Liver (tissue), 9 donors: ENCODE data around the gene TEX261. TPM values are rescaled to one million over a fixed set of nuclear protein-coding genes. Genes with fewer than 3 reads are reported as not detected.
A peak's percentile ranks its signal among the peaks of the same experiment; 100 is the strongest.

Experiments used
- DNase-seq: peaks from one replicate; pipeline ENCODE4 v3.0.0-alpha.2; 2017; ENCODE audit warnings: low spot score
- H3K27ac ChIP-seq, 2 donors: one replicate each; pipeline ENCODE4 v1.7.0; 2013; ENCODE audit warnings: inconsistent platforms in 2 of 2, low read length in 2 of 2, control low read depth in 1 of 2, low read depth in 1 of 2, mild to moderate bottlenecking in 1 of 2
- H3K27me3 ChIP-seq, 4 donors: one replicate each; pipeline versions ENCODE4 v1.6.1 to v1.7.0; 2013; ENCODE audit warnings: low read length in 3 of 4, inconsistent platforms in 1 of 4, mild to moderate bottlenecking in 1 of 4, moderate library complexity in 1 of 4; ENCODE audit not compliant: control insufficient read depth in 4 of 4, insufficient read depth in 4 of 4
- H3K36me3 ChIP-seq, 4 donors: one replicate each; pipeline versions ENCODE4 v1.6.1 to v1.7.0; 2013; ENCODE audit warnings: low read length in 3 of 4, mild to moderate bottlenecking in 3 of 4, low read depth in 1 of 4, moderate library complexity in 1 of 4; ENCODE audit not compliant: control insufficient read depth in 4 of 4, insufficient read depth in 3 of 4
- H3K4me1 ChIP-seq, 4 donors: one replicate each; pipeline versions ENCODE4 v1.6.1 to v1.7.0; 2013; ENCODE audit warnings: low read length in 3 of 4, mild to moderate bottlenecking in 3 of 4, moderate library complexity in 1 of 4; ENCODE audit not compliant: control insufficient read depth in 4 of 4, insufficient read depth in 4 of 4
- H3K4me3 ChIP-seq, 3 donors: one replicate each; pipeline versions ENCODE4 v1.6.1 to v1.7.0; 2013; ENCODE audit warnings: low read length in 3 of 3, control low read depth in 1 of 3, low read depth in 1 of 3, mild to moderate bottlenecking in 1 of 3
- H3K9ac ChIP-seq, 2 donors: one replicate each; pipeline ENCODE4 v1.7.0; 2013; ENCODE audit warnings: low read length in 2 of 2, mild to moderate bottlenecking in 2 of 2, moderate library complexity in 2 of 2, control low read depth in 1 of 2, low read depth in 1 of 2
- H3K9me3 ChIP-seq, 4 donors: one replicate each; pipeline versions ENCODE4 v1.6.1 to v1.7.0; 2013; ENCODE audit warnings: low read length in 3 of 4; ENCODE audit not compliant: control insufficient read depth in 4 of 4
- ATF3 ChIP-seq: IDR thresholded peaks from 2 replicates; pipeline ENCODE4 v1.6.1; 2016; ENCODE audit warnings: antibody characterized with exemption
- EGR1 ChIP-seq, 2 donors: IDR thresholded peaks; 2 replicates each; pipeline ENCODE4 v1.6.1; 2016 to 2018; ENCODE audit warnings: antibody characterized with exemption in 2 of 2, low read depth in 2 of 2
- FOXA1 ChIP-seq: IDR thresholded peaks from 2 replicates; pipeline ENCODE4 v1.6.1; 2016; ENCODE audit warnings: antibody characterized with exemption
- FOXA2 ChIP-seq: IDR thresholded peaks from 2 replicates; pipeline ENCODE4 v1.6.1; 2016; ENCODE audit warnings: antibody characterized with exemption
- GABPA ChIP-seq, 2 donors: IDR thresholded peaks in 1 of 2; conservative IDR thresholded peaks in 1 of 2; 2 replicates each; pipeline ENCODE4 v1.6.1; 2016; ENCODE audit warnings: antibody characterized with exemption in 2 of 2, mild to moderate bottlenecking in 1 of 2, moderate library complexity in 1 of 2
- HNF4G ChIP-seq: IDR thresholded peaks from 2 replicates; pipeline ENCODE4 v1.6.1; 2016; ENCODE audit warnings: antibody characterized with exemption
- JUND ChIP-seq, 2 donors: IDR thresholded peaks; 2 replicates each; pipeline ENCODE4 v1.6.1; 2016; ENCODE audit warnings: antibody characterized with exemption in 2 of 2
- MAX ChIP-seq: IDR thresholded peaks from 2 replicates; pipeline ENCODE4 v1.6.1; 2016; ENCODE audit warnings: antibody characterized with exemption
- NR2F2 ChIP-seq: IDR thresholded peaks from 2 replicates; pipeline ENCODE4 v1.6.1; 2016; ENCODE audit warnings: antibody characterized with exemption
- RAD21 ChIP-seq, 2 donors: IDR thresholded peaks; 2 replicates each; pipeline ENCODE4 v1.6.1; 2016; ENCODE audit warnings: antibody characterized with exemption in 2 of 2, mild to moderate bottlenecking in 2 of 2
- RXRA ChIP-seq, 2 donors: IDR thresholded peaks; 2 replicates each; pipeline ENCODE4 v1.6.1; 2017 to 2018; ENCODE audit warnings: antibody characterized with exemption in 2 of 2, mild to moderate bottlenecking in 1 of 2
- SP1 ChIP-seq: IDR thresholded peaks from 2 replicates; pipeline ENCODE4 v1.6.1; 2018; ENCODE audit warnings: antibody characterized with exemption, mild to moderate bottlenecking
- TAF1 ChIP-seq: conservative IDR thresholded peaks from 2 replicates; pipeline ENCODE4 v1.6.1; 2016; ENCODE audit warnings: antibody characterized with exemption, mild to moderate bottlenecking
- YY1 ChIP-seq: IDR thresholded peaks from 2 replicates; pipeline ENCODE4 v1.6.1; 2016; ENCODE audit warnings: antibody characterized with exemption, mild to moderate bottlenecking
- WGBS: extraction: QIAGEN DNeasy Blood & Tissue Kit; methylation state at CpG from one replicate; pipeline ENCODE4 v1.1.7; 2013; 5-methylcytosine and 5-hydroxymethylcytosine counted together
- polyA plus RNA-seq, 2 donors: library from polyadenylated mRNA; stranded (reverse) in 1 of 2; unstranded in 1 of 2; fragments of 200-250 nt in 1 of 2; fragments of >200 nt in 1 of 2; fragmentation: Nextera tagmentation in 1 of 2; extraction: Ambion mirVana in 1 of 2; gene quantifications; one replicate each; pipeline versions ENCODE4 v1.2.1 to v1.2.3, GENCODE V29; 2013 to 2015
- total RNA-seq, 2 donors: library from RNA; depleted of rRNA; stranded (reverse); fragments of >200 nt; gene quantifications; one replicate each; pipeline ENCODE4 v1.2.3, GENCODE V29; 2014
- TF ChIP-seq, protein P1 (sequence below): IDR thresholded peaks from 2 replicates; pipeline ENCODE4 v1.6.1; 2016; ENCODE audit warnings: antibody characterized with exemption
- TF ChIP-seq, protein P2 (sequence below): fragments of 150-350 bp; IDR thresholded peaks from 2 replicates; pipeline ENCODE4 v1.5.1; 2017; ENCODE audit warnings: improper control_type of control experiment, low read depth, low read length; ENCODE audit not compliant: missing input control
- TF ChIP-seq, protein P3 (sequence below): IDR thresholded peaks from 2 replicates; pipeline ENCODE4 v1.6.1; 2016; ENCODE audit warnings: antibody characterized with exemption, mild to moderate bottlenecking
- donor health status: healthy.
- donor health status: healthy.
- donor health status: healthy.
- donor health status: healthy.
- donor health status: healthy.

The TEX261 gene
- total and polyA plus RNA-seq, 4 donors: 14.2 to 54.8 (median 24.4) TPM

- TF ChIP-seq, protein P1, sequence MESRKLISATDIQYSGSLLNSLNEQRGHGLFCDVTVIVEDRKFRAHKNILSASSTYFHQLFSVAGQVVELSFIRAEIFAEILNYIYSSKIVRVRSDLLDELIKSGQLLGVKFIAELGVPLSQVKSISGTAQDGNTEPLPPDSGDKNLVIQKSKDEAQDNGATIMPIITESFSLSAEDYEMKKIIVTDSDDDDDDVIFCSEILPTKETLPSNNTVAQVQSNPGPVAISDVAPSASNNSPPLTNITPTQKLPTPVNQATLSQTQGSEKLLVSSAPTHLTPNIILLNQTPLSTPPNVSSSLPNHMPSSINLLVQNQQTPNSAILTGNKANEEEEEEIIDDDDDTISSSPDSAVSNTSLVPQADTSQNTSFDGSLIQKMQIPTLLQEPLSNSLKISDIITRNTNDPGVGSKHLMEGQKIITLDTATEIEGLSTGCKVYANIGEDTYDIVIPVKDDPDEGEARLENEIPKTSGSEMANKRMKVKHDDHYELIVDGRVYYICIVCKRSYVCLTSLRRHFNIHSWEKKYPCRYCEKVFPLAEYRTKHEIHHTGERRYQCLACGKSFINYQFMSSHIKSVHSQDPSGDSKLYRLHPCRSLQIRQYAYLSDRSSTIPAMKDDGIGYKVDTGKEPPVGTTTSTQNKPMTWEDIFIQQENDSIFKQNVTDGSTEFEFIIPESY: no peak
- no peak for TF ChIP-seq NR2F2
- no peak for TF ChIP-seq HNF4G
- TF ChIP-seq TAF1: no peak
- no peak for TF ChIP-seq EGR1 (IDR thresholded peaks at IDR 0.05; ENCODE audit: low read depth in 2 of 2)
- no peak for TF ChIP-seq FOXA1
Measured at GRCh38 chr2:70961648-70961994, 33.1 kb downstream of the TEX261 start (continued).

GRCh38 chr2:70960833-70961647, 33.6 kb downstream of the TEX261 start:
- H3K36me3 ChIP-seq: no peaks in the 10 kb centered on the region
- H3K9ac ChIP-seq: no peak overlapping the region
- peaks cover 0 to 8% (median 5%) of the 10 kb centered on the region in 4 donors for H3K4me1 ChIP-seq
- peaks cover 3 to 11% (median 7%) of the 10 kb centered on the region in 4 donors for H3K27me3 ChIP-seq
- H3K9me3 ChIP-seq: no peaks in the 10 kb centered on the region
- no peak overlapping the region for H3K4me3 ChIP-seq
- TF ChIP-seq RAD21 (IDR thresholded peaks at IDR 0.05) (no peak), FOXA2 (no peak), MAX (no peak), ATF3 (no peak), RXRA (IDR thresholded peaks at IDR 0.05) (no peak), NR2F2 (no peak)
- H3K27ac ChIP-seq: no peak overlapping the region
- WGBS: 73% methylated on average over 14 of the region's 14 CpGs
- DNase-seq: peak; percentile 33

DNA sequence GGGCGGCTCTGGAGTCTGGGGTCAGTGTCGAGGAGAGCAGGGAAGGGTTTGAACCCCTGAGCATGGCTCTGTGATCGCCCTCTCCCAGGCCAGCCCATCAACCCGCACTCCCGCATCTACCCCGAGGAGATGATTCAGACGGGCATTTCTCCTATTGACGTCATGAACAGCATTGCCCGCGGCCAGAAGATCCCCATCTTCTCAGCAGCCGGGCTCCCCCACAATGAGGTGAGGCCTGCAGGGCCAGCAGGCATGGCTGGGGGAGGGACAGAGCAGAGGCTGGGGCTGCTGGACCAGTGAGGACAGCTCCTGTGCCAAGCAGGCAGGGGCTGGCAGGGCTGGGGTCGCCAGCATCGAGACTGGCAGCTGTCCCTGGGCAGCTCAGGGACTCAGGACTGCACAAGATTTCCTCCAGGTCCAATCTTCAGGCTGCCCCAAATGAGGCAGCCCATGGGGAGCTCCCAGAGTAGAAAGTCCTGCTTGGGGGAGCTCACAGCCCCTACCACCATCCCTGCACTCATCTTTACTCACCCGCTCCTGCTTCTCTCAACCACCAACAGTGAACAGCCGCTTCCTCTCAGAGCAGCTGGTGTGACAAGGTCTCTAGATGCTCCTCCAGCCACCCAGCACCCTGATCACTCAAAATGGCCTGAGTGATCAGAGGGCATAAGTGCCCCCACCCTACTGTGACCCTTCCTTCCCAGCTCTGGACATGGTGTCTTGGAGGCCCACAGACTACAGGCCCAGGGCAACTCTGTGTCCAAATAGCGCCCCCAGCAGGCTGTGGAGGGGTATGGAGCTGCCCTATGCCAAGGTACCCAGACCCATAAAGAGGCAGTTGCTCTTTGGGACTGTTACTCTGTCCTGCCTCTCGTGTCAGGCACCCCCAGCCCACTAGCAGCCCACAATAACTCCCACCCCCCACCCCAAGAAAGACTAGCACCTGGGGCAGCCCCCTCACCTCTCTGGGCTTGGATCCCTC, 34.5 kb downstream of the TEX261 start:
- Histone ChIP-seq H3K4me1 (peaks cover 0 to 7% (median 4%) of the 10 kb centered on the region in 4 donors), H3K4me3 (no peak overlapping the region), H3K36me3 (no peaks in the 10 kb centered on the region), H3K27me3 (peaks cover 0 to 11% (median 5%) of the 10 kb centered on the region in 4 donors), H3K9me3 (no peaks in the 10 kb centered on the region), H3K27ac (no peak overlapping the region), H3K9ac (no peak overlapping the region)
- WGBS: 87% methylated on average over 17 of the region's 17 CpGs
- no peak for DNase-seq
- TF ChIP-seq FOXA2 (no peak), ATF3 (no peak), EGR1 (IDR thresholded peaks at IDR 0.05; ENCODE audit: low read depth in 2 of 2) (no peak), SP1 (no peak), RAD21 (IDR thresholded peaks at IDR 0.05) (no peak), MAX (no peak), GABPA (IDR thresholded peaks at IDR 0.05 in 1 of 2, conservative IDR thresholded peaks at IDR 0.05 in 1 of 2) (no peak), FOXA1 (no peak), HNF4G (no peak), NR2F2 (no peak), JUND (IDR thresholded peaks at IDR 0.05) (no peak), YY1 (no peak)
- TF ChIP-seq, protein P2, sequence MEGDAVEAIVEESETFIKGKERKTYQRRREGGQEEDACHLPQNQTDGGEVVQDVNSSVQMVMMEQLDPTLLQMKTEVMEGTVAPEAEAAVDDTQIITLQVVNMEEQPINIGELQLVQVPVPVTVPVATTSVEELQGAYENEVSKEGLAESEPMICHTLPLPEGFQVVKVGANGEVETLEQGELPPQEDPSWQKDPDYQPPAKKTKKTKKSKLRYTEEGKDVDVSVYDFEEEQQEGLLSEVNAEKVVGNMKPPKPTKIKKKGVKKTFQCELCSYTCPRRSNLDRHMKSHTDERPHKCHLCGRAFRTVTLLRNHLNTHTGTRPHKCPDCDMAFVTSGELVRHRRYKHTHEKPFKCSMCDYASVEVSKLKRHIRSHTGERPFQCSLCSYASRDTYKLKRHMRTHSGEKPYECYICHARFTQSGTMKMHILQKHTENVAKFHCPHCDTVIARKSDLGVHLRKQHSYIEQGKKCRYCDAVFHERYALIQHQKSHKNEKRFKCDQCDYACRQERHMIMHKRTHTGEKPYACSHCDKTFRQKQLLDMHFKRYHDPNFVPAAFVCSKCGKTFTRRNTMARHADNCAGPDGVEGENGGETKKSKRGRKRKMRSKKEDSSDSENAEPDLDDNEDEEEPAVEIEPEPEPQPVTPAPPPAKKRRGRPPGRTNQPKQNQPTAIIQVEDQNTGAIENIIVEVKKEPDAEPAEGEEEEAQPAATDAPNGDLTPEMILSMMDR: no peak
- TF ChIP-seq, protein P3, sequence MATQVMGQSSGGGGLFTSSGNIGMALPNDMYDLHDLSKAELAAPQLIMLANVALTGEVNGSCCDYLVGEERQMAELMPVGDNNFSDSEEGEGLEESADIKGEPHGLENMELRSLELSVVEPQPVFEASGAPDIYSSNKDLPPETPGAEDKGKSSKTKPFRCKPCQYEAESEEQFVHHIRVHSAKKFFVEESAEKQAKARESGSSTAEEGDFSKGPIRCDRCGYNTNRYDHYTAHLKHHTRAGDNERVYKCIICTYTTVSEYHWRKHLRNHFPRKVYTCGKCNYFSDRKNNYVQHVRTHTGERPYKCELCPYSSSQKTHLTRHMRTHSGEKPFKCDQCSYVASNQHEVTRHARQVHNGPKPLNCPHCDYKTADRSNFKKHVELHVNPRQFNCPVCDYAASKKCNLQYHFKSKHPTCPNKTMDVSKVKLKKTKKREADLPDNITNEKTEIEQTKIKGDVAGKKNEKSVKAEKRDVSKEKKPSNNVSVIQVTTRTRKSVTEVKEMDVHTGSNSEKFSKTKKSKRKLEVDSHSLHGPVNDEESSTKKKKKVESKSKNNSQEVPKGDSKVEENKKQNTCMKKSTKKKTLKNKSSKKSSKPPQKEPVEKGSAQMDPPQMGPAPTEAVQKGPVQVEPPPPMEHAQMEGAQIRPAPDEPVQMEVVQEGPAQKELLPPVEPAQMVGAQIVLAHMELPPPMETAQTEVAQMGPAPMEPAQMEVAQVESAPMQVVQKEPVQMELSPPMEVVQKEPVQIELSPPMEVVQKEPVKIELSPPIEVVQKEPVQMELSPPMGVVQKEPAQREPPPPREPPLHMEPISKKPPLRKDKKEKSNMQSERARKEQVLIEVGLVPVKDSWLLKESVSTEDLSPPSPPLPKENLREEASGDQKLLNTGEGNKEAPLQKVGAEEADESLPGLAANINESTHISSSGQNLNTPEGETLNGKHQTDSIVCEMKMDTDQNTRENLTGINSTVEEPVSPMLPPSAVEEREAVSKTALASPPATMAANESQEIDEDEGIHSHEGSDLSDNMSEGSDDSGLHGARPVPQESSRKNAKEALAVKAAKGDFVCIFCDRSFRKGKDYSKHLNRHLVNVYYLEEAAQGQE: no peak
